GM21423 (cell line): ENCODE measurements around the gene OTOP3.
"Not testable (repeated sequence)": the region's sequence is repeated elsewhere in the genome, so short reads cannot be mapped to it uniquely, and the experiment has no call there.

Source experiments
- ATAC-seq: cut with Tn5 transposase; IDR thresholded peaks from one replicate; pipeline ENCODE4 v1.9.1; 2021; ENCODE audit warnings: mild to moderate bottlenecking, moderate library complexity; ENCODE audit not compliant: unreplicated experiment

Gene OTOP3

GRCh38 chr17:74959826-74960515 is 24.3 kb downstream of the OTOP3 start:
- ATAC-seq, result no peak

GRCh38 chr17:74960570-74961342 is 25.1 kb downstream of the OTOP3 start:
- ATAC-seq, result no peak

- ATAC-seq, result no peak
Observed at GRCh38 chr17:74961657-74962350, 26.1 kb downstream of the OTOP3 start.

GRCh38 chr17:74962622-74963394 is 27.1 kb downstream of the OTOP3 start:
- no peak for ATAC-seq

GRCh38 chr17:74963656-74964055 is 28.0 kb downstream of the OTOP3 start:
- no peak for ATAC-seq

- ATAC-seq, result no peak
Observed at GRCh38 chr17:74964246-74964761, 28.6 kb downstream of the OTOP3 start.

GRCh38 chr17:74964988-74965622 is 29.4 kb downstream of the OTOP3 start:
- no peak for ATAC-seq

GRCh38 chr17:74968361-74968780 is 32.7 kb downstream of the OTOP3 start:
- no peak for ATAC-seq

- not testable (repeated sequence) for ATAC-seq
Observed at GRCh38 chr17:74969501-74969900, 33.8 kb downstream of the OTOP3 start.

- ATAC-seq, result no peak
Observed at GRCh38 chr17:74970395-74970794, 34.7 kb downstream of the OTOP3 start.

GRCh38 chr17:74971069-74971841 is 35.6 kb downstream of the OTOP3 start:
- no peak for ATAC-seq

GRCh38 chr17:74971842-74972106 is 36.1 kb downstream of the OTOP3 start:
- no peak for ATAC-seq

GRCh38 chr17:74972107-74972972 is 36.6 kb downstream of the OTOP3 start, which contains the start of gene HID1:
TSS of gene HID1 (minus strand) at chr17:74972759. CDS start at chr17:74972656, 103 bp downstream.
- no peak for ATAC-seq

- no peak for ATAC-seq
Observed at GRCh38 chr17:74972973-74973328, 37.3 kb downstream of the OTOP3 start.

GRCh38 chr17:74975943-74976342 is 40.2 kb downstream of the OTOP3 start:
- no peak for ATAC-seq

GRCh38 chr17:74977802-74978201 is 42.1 kb downstream of the OTOP3 start:
- ATAC-seq, result no peak

GRCh38 chr17:74978240-74978639 is 42.5 kb downstream of the OTOP3 start:
- no peak for ATAC-seq

- ATAC-seq, result no peak
Observed at GRCh38 chr17:74979408-74980146, 43.9 kb downstream of the OTOP3 start.
